ENCODE results near the gene CUEDC2. TPM values are rescaled to one million over a fixed set of nuclear protein-coding genes. Genes with fewer than 3 reads are reported as not detected.

CUEDC2 gene
- total RNA-seq, 1 donor from 2014 or later = 54.5 TPM

- peak; percentile 46 for DNase-seq
These were observed 22.6 kb downstream of the CUEDC2 start for GRCh38 chr10:102409604-102410428.

GRCh38 chr10:102408728-102409603 is 23.4 kb downstream of the CUEDC2 start:
- DNase-seq = peak; percentile 81

GRCh38 chr10:102408131-102408727 is 24.1 kb downstream of the CUEDC2 start:
- DNase-seq = no peak

- DNase-seq = no peak
These were observed 24.8 kb downstream of the CUEDC2 start for GRCh38 chr10:102407425-102408130.

DNA sequence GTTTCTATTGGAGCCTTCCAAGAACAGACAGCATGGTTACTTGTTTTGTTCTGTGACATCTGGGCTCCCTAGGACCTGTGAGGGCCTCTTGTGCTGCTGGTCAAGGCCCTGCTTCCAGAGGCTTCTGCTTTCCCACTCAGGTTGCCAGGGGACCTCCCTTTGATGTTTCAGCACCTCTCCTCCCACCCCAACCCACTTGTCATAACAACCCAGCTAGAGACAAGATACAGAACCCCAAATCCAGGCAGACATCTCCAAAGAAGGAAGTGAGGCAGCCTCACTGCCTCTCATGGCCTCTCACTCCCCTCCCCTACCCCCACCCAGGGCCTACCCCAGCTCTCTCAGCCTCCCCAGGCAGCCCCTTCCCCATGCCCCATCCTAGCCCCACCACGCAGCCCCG is 25.6 kb downstream of the CUEDC2 start:
- DNase-seq = no peak

DNA sequence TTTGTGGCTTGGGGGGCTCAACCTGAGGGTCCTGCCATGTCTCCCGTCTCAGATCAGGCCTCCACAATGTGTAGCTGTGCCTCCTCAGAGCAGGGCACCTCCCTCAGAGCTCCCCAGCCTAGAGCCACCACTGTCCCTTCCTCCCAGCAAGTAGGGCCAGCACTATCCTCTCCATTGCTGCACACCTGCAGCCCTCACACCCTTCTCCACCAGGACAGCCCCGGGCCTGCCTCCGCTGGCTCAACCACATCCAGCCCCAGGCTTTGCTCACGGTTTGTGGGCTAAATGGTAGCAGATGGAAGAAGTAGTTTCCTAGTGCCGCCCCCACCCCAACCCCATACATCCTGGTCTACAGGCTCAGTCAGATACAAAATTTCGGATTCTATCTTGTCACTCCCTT is 26.7 kb downstream of the CUEDC2 start:
- no peak for DNase-seq

- DNase-seq = no peak
These were observed 27.2 kb downstream of the CUEDC2 start for GRCh38 chr10:102405108-102405571.

DNA sequence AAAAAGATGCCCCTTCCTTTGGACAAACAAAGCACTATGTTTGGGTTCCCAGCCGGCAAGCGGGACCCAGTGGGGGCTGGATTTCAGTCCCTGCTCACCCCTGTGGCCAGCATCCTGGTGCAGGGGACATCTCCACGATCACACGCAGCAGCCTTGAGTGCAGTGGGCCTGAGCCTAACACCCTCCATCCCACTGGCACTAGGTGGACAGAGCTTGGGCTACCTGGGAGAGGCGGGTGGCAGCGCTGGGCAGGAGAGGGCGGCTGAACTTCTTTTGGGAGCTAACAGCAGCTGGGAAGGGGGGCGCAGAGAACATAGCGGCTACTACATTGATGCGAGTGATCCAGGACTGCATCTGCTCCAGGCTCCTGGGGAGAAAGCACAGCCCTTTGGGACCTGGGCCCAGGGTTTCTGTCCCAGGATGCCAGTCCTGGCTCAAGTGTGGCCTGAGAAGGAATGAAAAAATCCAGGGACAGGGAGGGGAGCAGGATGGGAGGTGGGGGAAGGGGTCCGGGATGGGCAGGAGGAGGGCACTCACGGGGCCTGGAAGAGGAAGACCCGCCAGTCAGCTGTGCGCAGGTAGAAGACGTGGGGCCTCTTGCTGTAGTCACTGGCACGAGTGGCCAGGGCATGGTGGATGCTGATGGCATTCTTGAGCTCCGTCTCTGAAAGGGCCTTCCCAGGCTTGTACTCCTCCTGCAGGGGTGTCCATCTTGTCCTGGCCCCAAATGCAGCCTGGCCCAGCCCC is 27.8 kb downstream of the CUEDC2 start:
- DNase-seq = no peak

GRCh38 chr10:102403115-102403514 is 29.3 kb downstream of the CUEDC2 start:
- no peak for DNase-seq

DNA sequence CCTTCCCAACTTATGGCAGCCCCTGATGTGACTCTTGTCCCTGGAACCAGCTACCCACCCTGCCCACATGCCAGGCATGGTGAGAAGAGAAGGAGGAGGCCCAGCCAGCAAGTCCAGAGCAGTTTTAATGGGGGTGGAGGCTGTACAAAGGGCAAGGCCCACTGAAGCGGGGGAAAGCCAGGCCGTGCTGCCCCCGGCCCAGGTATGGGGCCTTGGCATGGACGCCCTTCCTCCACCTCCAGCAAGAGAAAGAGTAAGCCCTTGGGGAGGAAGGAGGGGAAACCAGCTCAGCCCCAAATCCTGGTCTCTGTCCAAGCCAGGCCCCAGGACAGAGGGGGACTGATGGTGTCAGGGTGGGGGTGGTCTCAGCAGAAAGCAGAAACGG is 29.9 kb downstream of the CUEDC2 start:
- no peak for DNase-seq

- no peak for DNase-seq
These were observed 30.5 kb downstream of the CUEDC2 start for GRCh38 chr10:102401735-102402511.

DNA sequence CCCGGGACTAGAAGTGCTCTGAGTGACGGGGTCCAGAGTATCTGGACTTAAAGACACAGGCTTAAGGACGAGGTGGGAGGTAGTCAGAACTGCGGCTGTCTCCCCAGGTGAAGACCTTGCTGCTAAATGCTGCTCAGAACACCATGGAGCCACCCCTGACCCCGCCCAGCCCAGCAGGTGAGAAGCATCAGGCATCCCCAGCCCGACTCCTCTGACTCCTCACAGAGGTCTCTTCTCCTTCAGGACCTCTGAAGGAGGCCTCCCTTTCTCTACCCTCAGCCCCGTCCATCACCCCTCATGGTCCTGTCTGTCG is 31.1 kb downstream of the CUEDC2 start:
- DNase-seq = no peak

- no peak for DNase-seq
These were observed 31.6 kb downstream of the CUEDC2 start for GRCh38 chr10:102400598-102401341.

DNA sequence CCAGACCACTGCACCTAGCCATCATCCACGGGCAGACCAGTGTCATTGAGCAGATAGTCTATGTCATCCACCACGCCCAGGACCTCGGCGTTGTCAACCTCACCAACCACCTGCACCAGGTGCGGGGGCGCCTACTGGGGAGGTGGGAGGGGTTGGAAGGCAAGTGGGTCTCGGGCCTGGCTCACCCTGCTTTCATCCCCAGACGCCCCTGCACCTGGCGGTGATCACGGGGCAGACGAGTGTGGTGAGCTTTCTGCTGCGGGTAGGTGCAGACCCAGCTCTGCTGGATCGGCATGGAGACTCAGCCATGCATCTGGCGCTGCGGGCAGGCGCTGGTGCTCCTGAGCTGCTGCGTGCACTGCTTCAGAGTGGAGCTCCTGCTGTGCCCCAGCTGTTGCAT is 32.3 kb downstream of the CUEDC2 start:
- DNase-seq = no peak

GRCh38 chr10:102399217-102400021 is 33.0 kb downstream of the CUEDC2 start:
- DNase-seq = peak; percentile 93

GRCh38 chr10:102398172-102399020 is 34.0 kb downstream of the CUEDC2 start:
- no peak for DNase-seq

- no peak for DNase-seq
These were observed 34.9 kb downstream of the CUEDC2 start for GRCh38 chr10:102397222-102398171.

Data from tongue (tissue), 2 donors.